H1 (cell line): Measurements from ENCODE around the gene CDHR5. TPM values are rescaled to one million over a fixed set of nuclear protein-coding genes. Genes with fewer than 3 reads are reported as not detected.

ENCODE experiments used
- GTF2F1 ChIP-seq: IDR thresholded peaks from 2 replicates; pipeline ENCODE4 v1.6.1; 2012; ENCODE audit warnings: low read depth, low read length, improper control_type of control experiment, borderline replicate concordance
- POLR2AphosphoS5 ChIP-seq: IDR thresholded peaks from 2 replicates; pipeline ENCODE4 v1.6.1; 2011; ENCODE audit warnings: low read depth, low read length
- SIRT6 ChIP-seq: IDR thresholded peaks from one replicate; pipeline ENCODE4 v1.7.1; 2012; ENCODE audit warnings: low read length, inconsistent platforms
- polyA plus RNA-seq, 7 experiments: library from polyadenylated mRNA; depleted of rRNA in 3 of 7; stranded (reverse) in 5 of 7; unstranded in 2 of 7; fragments of >200 nt in 5 of 7; fragments of 200-250 nt in 2 of 7; gene quantifications; 1 replicate in 5 of 7; 2 replicates in 1 of 7; 4 replicates in 1 of 7; pipeline versions ENCODE4 v1.2.1 to v1.2.3, GENCODE V29; 2011 to 2013; ENCODE audit warnings: missing spikeins in 2 of 7, mixed read lengths in 2 of 7
- total RNA-seq: library from RNA; stranded (reverse); fragmentation: NEBNext Ultra II Directional; extraction: Animal tissue kit (Norgen Biotek cat#: 25700); gene quantifications from 2 replicates; pipeline ENCODE4 v1.2.1, GENCODE V29; 2021
- TF ChIP-seq, protein P1 (sequence below): fragments of 300-600 bp; sonication (generic); IDR thresholded peaks from 2 replicates; pipeline ENCODE4 v1.7.1; 2012; ENCODE audit warnings: low read length, moderate library complexity, mild to moderate bottlenecking, inconsistent platforms; ENCODE audit not compliant: insufficient replicate concordance

Gene CDHR5
- total and polyA plus RNA-seq, 2 of the 8 experiments (the other 6 are each of a cell fraction or from before 2014, with no cell fraction given) = not detected

DNA sequence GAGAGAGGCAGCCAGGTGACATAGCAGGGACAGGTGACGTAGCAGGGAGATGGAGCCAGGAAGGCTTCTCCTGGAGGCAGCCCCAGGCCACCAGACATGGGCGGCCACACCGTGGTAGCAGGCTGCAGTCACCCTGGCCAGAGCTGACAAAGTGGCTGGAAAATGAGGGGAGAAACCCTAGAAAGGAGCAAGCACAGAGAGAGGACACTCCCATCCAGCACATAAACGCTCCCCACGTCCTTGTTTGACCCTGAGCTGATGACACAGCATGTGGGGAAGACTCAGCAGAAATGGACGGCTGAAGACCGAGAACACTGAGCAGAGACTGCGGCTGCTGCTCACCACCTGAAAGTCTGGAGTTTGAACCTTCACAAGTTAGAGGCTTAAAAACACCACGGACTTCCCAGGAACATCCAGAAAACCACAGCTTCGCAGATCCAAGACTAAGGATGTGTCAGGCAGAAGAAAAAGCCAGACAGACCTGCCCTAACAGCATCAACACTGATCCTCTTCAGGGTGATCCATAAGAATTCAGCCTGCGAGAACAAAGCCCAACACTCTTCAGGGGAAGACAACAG, 41.0 kb upstream of the CDHR5 start (continued):
- TF ChIP-seq, protein P1, sequence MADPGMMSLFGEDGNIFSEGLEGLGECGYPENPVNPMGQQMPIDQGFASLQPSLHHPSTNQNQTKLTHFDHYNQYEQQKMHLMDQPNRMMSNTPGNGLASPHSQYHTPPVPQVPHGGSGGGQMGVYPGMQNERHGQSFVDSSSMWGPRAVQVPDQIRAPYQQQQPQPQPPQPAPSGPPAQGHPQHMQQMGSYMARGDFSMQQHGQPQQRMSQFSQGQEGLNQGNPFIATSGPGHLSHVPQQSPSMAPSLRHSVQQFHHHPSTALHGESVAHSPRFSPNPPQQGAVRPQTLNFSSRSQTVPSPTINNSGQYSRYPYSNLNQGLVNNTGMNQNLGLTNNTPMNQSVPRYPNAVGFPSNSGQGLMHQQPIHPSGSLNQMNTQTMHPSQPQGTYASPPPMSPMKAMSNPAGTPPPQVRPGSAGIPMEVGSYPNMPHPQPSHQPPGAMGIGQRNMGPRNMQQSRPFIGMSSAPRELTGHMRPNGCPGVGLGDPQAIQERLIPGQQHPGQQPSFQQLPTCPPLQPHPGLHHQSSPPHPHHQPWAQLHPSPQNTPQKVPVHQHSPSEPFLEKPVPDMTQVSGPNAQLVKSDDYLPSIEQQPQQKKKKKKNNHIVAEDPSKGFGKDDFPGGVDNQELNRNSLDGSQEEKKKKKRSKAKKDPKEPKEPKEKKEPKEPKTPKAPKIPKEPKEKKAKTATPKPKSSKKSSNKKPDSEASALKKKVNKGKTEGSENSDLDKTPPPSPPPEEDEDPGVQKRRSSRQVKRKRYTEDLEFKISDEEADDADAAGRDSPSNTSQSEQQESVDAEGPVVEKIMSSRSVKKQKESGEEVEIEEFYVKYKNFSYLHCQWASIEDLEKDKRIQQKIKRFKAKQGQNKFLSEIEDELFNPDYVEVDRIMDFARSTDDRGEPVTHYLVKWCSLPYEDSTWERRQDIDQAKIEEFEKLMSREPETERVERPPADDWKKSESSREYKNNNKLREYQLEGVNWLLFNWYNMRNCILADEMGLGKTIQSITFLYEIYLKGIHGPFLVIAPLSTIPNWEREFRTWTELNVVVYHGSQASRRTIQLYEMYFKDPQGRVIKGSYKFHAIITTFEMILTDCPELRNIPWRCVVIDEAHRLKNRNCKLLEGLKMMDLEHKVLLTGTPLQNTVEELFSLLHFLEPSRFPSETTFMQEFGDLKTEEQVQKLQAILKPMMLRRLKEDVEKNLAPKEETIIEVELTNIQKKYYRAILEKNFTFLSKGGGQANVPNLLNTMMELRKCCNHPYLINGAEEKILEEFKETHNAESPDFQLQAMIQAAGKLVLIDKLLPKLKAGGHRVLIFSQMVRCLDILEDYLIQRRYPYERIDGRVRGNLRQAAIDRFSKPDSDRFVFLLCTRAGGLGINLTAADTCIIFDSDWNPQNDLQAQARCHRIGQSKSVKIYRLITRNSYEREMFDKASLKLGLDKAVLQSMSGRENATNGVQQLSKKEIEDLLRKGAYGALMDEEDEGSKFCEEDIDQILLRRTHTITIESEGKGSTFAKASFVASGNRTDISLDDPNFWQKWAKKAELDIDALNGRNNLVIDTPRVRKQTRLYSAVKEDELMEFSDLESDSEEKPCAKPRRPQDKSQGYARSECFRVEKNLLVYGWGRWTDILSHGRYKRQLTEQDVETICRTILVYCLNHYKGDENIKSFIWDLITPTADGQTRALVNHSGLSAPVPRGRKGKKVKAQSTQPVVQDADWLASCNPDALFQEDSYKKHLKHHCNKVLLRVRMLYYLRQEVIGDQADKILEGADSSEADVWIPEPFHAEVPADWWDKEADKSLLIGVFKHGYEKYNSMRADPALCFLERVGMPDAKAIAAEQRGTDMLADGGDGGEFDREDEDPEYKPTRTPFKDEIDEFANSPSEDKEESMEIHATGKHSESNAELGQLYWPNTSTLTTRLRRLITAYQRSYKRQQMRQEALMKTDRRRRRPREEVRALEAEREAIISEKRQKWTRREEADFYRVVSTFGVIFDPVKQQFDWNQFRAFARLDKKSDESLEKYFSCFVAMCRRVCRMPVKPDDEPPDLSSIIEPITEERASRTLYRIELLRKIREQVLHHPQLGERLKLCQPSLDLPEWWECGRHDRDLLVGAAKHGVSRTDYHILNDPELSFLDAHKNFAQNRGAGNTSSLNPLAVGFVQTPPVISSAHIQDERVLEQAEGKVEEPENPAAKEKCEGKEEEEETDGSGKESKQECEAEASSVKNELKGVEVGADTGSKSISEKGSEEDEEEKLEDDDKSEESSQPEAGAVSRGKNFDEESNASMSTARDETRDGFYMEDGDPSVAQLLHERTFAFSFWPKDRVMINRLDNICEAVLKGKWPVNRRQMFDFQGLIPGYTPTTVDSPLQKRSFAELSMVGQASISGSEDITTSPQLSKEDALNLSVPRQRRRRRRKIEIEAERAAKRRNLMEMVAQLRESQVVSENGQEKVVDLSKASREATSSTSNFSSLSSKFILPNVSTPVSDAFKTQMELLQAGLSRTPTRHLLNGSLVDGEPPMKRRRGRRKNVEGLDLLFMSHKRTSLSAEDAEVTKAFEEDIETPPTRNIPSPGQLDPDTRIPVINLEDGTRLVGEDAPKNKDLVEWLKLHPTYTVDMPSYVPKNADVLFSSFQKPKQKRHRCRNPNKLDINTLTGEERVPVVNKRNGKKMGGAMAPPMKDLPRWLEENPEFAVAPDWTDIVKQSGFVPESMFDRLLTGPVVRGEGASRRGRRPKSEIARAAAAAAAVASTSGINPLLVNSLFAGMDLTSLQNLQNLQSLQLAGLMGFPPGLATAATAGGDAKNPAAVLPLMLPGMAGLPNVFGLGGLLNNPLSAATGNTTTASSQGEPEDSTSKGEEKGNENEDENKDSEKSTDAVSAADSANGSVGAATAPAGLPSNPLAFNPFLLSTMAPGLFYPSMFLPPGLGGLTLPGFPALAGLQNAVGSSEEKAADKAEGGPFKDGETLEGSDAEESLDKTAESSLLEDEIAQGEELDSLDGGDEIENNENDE = no peak
- TF ChIP-seq SIRT6 (no peak), GTF2F1 (no peak), POLR2AphosphoS5 (no peak)
